ENCODE results near the gene TMEM59L. TPM values are rescaled to one million over a fixed set of nuclear protein-coding genes. Genes with fewer than 3 reads are reported as not detected.

TMEM59L gene
- 1 to 10 TPM in 2 of 6 donors, under 1 TPM in 4; 0.56 to 4.4 (median 0.94) TPM for total RNA-seq
- 1 to 10 TPM; 5.2 to 8.9 TPM for polyA plus RNA-seq

- Histone ChIP-seq H3K4me3 (peak within 1 kb of the TSS in 2 of 4 donors; percentile 27 to 49), H3K4me1 (peaks cover 0 to 7% (median 0%) of the 10 kb centered on the region in 3 donors), H3K9me3 (no peaks in the 10 kb centered on the region), H3K27me3 (peaks cover 0 to 17% (median 7%) of the 10 kb centered on the region in 4 donors), H3K27ac (no peak within 1 kb of the TSS), H3K36me3 (no peaks in the 10 kb centered on the region)
- 3% methylated on average over 55 to 70 of the region's 70 CpGs for WGBS, 2 donors
- no peak for FAIRE-seq
- peak; percentile 55 to 74 (median 66) for ATAC-seq
- TF ChIP-seq CTCF (IDR thresholded peaks at IDR 0.05), result no peak
- intact Hi-C loops (cut with DNase I), result no loop called here
- peak in 2 of 6 donors; percentile 54 to 61 for DNase-seq
Measured at GRCh38 chr19:18612772-18613588, at the start of gene TMEM59L. TSS of gene TMEM59L (plus strand) at chr19:18612870. CDS start at chr19:18612959, 89 bp downstream.

- Histone ChIP-seq H3K27ac (no peak overlapping the region), H3K4me3 (no peak overlapping the region), H3K9me3 (no peaks in the 10 kb centered on the region), H3K36me3 (peaks cover 0 to 54% (median 19%) of the 10 kb centered on the region in 3 donors), H3K4me1 (no peaks in the 10 kb centered on the region), H3K27me3 (no peaks in the 10 kb centered on the region)
- DNase-seq (no peak), FAIRE-seq (no peak), ATAC-seq (no peak)
- WGBS, 2 donors, result 90 to 93% methylated on average over 8 of the region's 8 CpGs
- TF ChIP-seq CTCF (IDR thresholded peaks at IDR 0.05), result no peak
- intact Hi-C loops (cut with DNase I), result loop anchor here in 1 of 3 donors (10.0 kb wide), 1 partner anchor 92 kb away; no protein-coding TSS in a partner anchor
Measured at GRCh38 chr19:18566953-18567352, 45.7 kb upstream of the TMEM59L start.

- H3K27ac ChIP-seq, result no peak overlapping the region
- DNase-seq (peak in 1 of 6 donors; percentile 70), FAIRE-seq (no peak), ATAC-seq (no peak)
- no peaks in the 10 kb centered on the region for H3K27me3 ChIP-seq
- H3K4me1 ChIP-seq, result peaks cover 9 to 10% (median 9%) of the 10 kb centered on the region in 3 donors
- H3K36me3 ChIP-seq, result peaks cover 0 to 54% (median 19%) of the 10 kb centered on the region in 3 donors
- no peak overlapping the region for H3K4me3 ChIP-seq
- WGBS, 2 donors, result 93 to 94% methylated on average over 15 of the region's 15 CpGs
- TF ChIP-seq CTCF (IDR thresholded peaks at IDR 0.05), result no peak
- intact Hi-C loops (cut with DNase I), result loop anchor here in 1 of 3 donors (10.0 kb wide), 1 partner anchor 94 kb away; no protein-coding TSS in a partner anchor
- no peaks in the 10 kb centered on the region for H3K9me3 ChIP-seq
Measured at GRCh38 chr19:18568367-18568766, 44.3 kb upstream of the TMEM59L start.

GRCh38 chr19:18571564-18572344 is 40.9 kb upstream of the TMEM59L start, which contains the start of gene UBA52:
TSS of gene UBA52 (plus strand) at chr19:18571857. CDS start at chr19:18573301, 1,444 bp downstream.
- intact Hi-C loops (cut with DNase I), result loop anchor here in 1 of 3 donors (10.0 kb wide), 1 partner anchor 107 kb away; no protein-coding TSS in a partner anchor
- no peak for TF ChIP-seq CTCF (IDR thresholded peaks at IDR 0.05)

More at GRCh38 chr19:18571564-18572344, 40.9 kb upstream of the TMEM59L start, which contains the start of gene UBA52:
- Histone ChIP-seq H3K9me3 (no peaks in the 10 kb centered on the region), H3K27me3 (no peaks in the 10 kb centered on the region), H3K4me1 (peaks cover 9 to 13% (median 9%) of the 10 kb centered on the region in 3 donors), H3K36me3 (peaks cover 0 to 44% (median 23%) of the 10 kb centered on the region in 3 donors), H3K27ac (peak within 1 kb of the TSS; percentile 69 to 86 (median 84)), H3K4me3 (peak within 1 kb of the TSS; percentile 62 to 98 (median 84))
- FAIRE-seq (peak; percentile 82), ATAC-seq (peak; percentile 96 to 99 (median 98)), DNase-seq (peak; percentile 97 to 99 (median 98))
- WGBS, 2 donors, result 0 to 1% methylated on average over 72 to 75 of the region's 75 CpGs

All from pancreas (tissue), 10 donors.